HepG2 (cell line): ENCODE results near the gene TRPC4AP. TPM values are rescaled to one million over a fixed set of nuclear protein-coding genes. Genes with fewer than 3 reads are reported as not detected.

Experiments
- ATF3 ChIP-seq: sonication (generic); formaldehyde crosslinking; IDR thresholded peaks from 2 replicates; pipeline ENCODE4 v1.4.0; 2020; ENCODE audit warnings: missing genetic modification reagents
- ATRX ChIP-seq: sonication (generic); formaldehyde crosslinking; IDR thresholded peaks from 2 replicates; pipeline ENCODE4 v1.4.0; 2020; ENCODE audit warnings: missing genetic modification reagents, borderline replicate concordance
- DRAP1 ChIP-seq: IDR thresholded peaks from 2 replicates; pipeline ENCODE4 v1.6.1; 2016; ENCODE audit warnings: missing genetic modification reagents, missing compliant biosample characterization
- E2F1 ChIP-seq: sonication (generic); formaldehyde crosslinking; IDR thresholded peaks from 2 replicates; pipeline ENCODE4 v1.5.0; 2020; ENCODE audit warnings: missing genetic modification reagents
- FOSL2 ChIP-seq: sonication (generic); formaldehyde crosslinking; IDR thresholded peaks from 2 replicates; pipeline ENCODE4 v1.4.0; 2020; ENCODE audit warnings: missing genetic modification reagents
- HNRNPH1 ChIP-seq: fragments of 200-400 bp; formaldehyde crosslinking; optimal IDR thresholded peaks from 2 replicates; pipeline ENCODE3; 2017; ENCODE audit warnings: mild to moderate bottlenecking, low read depth, low read length
- NFE2L2 ChIP-seq: fragments of 150-350 bp; IDR thresholded peaks from 2 replicates; pipeline ENCODE4 v1.6.1; 2014; ENCODE audit warnings: low read length
- NFIC ChIP-seq: IDR thresholded peaks from 2 replicates; pipeline ENCODE4 v1.6.1; 2012; ENCODE audit warnings: mild to moderate bottlenecking, low read length, inconsistent platforms
- NFKBIZ ChIP-seq: IDR thresholded peaks from 2 replicates; pipeline ENCODE4 v1.6.1; 2018; ENCODE audit warnings: missing genetic modification reagents, missing compliant biosample characterization
- PAF1 ChIP-seq: IDR thresholded peaks from 2 replicates; pipeline ENCODE4 v1.6.1; 2016; ENCODE audit warnings: missing genetic modification reagents, missing compliant biosample characterization
- PBX2 ChIP-seq: IDR thresholded peaks from 2 replicates; pipeline ENCODE4 v1.6.1; 2016; ENCODE audit warnings: control low read depth
- PHF21A ChIP-seq: sonication (generic); formaldehyde crosslinking; IDR thresholded peaks from 2 replicates; pipeline ENCODE4 v1.5.0; 2020; ENCODE audit warnings: mild to moderate bottlenecking, missing genetic modification reagents
- RARA ChIP-seq: IDR thresholded peaks from 2 replicates; pipeline ENCODE4 v1.6.1; 2016; ENCODE audit warnings: missing genetic modification reagents, missing compliant biosample characterization
- SUZ12 ChIP-seq: fragments of 150-350 bp; IDR thresholded peaks from 2 replicates; pipeline ENCODE4 v1.6.1; 2014; ENCODE audit warnings: low read depth, low read length
- TFAP4 ChIP-seq: sonication (generic); IDR thresholded peaks from 2 replicates; pipeline ENCODE4 v1.6.1; 2016; ENCODE audit warnings: low read depth, borderline replicate concordance
- THRA ChIP-seq: sonication (generic); formaldehyde crosslinking; IDR thresholded peaks from 2 replicates; pipeline ENCODE4 v1.4.0; 2020; ENCODE audit warnings: missing genetic modification reagents, borderline replicate concordance
- ZFP90 ChIP-seq: sonication (generic); formaldehyde crosslinking; IDR thresholded peaks from 2 replicates; pipeline ENCODE4 v1.8.0; 2022; ENCODE audit warnings: missing genetic modification reagents, mild to moderate bottlenecking, inconsistent platforms, borderline replicate concordance
- ZNF12 ChIP-seq: sonication (generic); formaldehyde crosslinking; IDR thresholded peaks from 2 replicates; pipeline ENCODE4 v1.5.0; 2020; ENCODE audit warnings: missing genetic modification reagents
- ZNF317 ChIP-seq: sonication (generic); formaldehyde crosslinking; IDR thresholded peaks from 2 replicates; pipeline ENCODE4 v1.5.0; 2020; ENCODE audit warnings: mild to moderate bottlenecking, missing genetic modification reagents
- ZNF703 ChIP-seq: sonication (generic); formaldehyde crosslinking; IDR thresholded peaks from 2 replicates; pipeline ENCODE4 v1.5.1; 2020; ENCODE audit warnings: missing genetic modification reagents, mild to moderate bottlenecking, moderate library complexity, borderline replicate concordance
- ZNF816 ChIP-seq: sonication (generic); formaldehyde crosslinking; IDR thresholded peaks from 2 replicates; pipeline ENCODE4 v1.8.0; 2022; ENCODE audit warnings: missing genetic modification reagents, mild to moderate bottlenecking, borderline replicate concordance
- ZSCAN5A ChIP-seq: sonication (generic); formaldehyde crosslinking; IDR thresholded peaks from 2 replicates; pipeline ENCODE4 v1.8.0; 2022; ENCODE audit warnings: mild to moderate bottlenecking, missing genetic modification reagents, borderline replicate concordance
- polyA plus RNA-seq, 8 experiments: library from polyadenylated mRNA; depleted of rRNA in 3 of 8; stranded (reverse) in 7 of 8; unstranded in 1 of 8; fragments of >200 nt; fragmentation: Illumina TruSeq in 4 of 8; extraction: Trizol in 4 of 8; gene quantifications; 2 replicates each; pipeline versions ENCODE4 v1.2.1 to v1.2.3, GENCODE V29; 2011 to 2016; ENCODE audit warnings: low read depth in 4 of 8, missing spikeins in 1 of 8, mixed read lengths in 1 of 8; ENCODE audit not compliant: insufficient read depth in 1 of 8
- total RNA-seq, 5 experiments: library from RNA; depleted of rRNA; stranded (reverse); fragments of >200 nt; fragmentation: Illumina TruSeq; extraction: Trizol; gene quantifications; 2 replicates each; pipeline ENCODE4 v1.2.3, GENCODE V29; 2016; ENCODE audit warnings: low read depth in 1 of 5

TRPC4AP gene
- total and polyA plus RNA-seq, 2 of the 13 experiments (the other 11 are each of a cell fraction or from before 2014, with no cell fraction given), result 136 to 137 TPM

GRCh38 chr20:35129647-35130069 is 37.1 kb upstream of the TRPC4AP start (continued):
- TF ChIP-seq ZNF703 (no peak), NFE2L2 (no peak), TFAP4 (no peak), THRA (CRISPR knock-in tag) (no peak), NFKBIZ (no peak), PHF21A (CRISPR knock-in tag) (0 out of 2 replicates have a peak, but pooled peaks have one; percentile 23), RARA (CRISPR knock-in tag) (peak; percentile 86), ZNF317 (no peak), SUZ12 (no peak), FOSL2 (CRISPR knock-in tag) (peak; percentile 81), E2F1 (CRISPR knock-in tag) (no peak), ATF3 (CRISPR knock-in tag) (peak; percentile 87), PAF1 (CRISPR knock-in tag) (no peak), HNRNPH1 (no peak), NFIC (no peak), ZSCAN5A (CRISPR knock-in tag) (no peak), ZNF12 (CRISPR knock-in tag) (peak; percentile 56; the same call in 1 of the 2 replicates), PBX2 (CRISPR knock-in tag) (no peak), ZNF816 (CRISPR knock-in tag) (no peak), DRAP1 (no peak), ZFP90 (CRISPR knock-in tag) (no peak), ATRX (CRISPR knock-in tag) (no peak)
